GM18861 (cell line): ENCODE results near the gene PICALM.

ENCODE experiments used
- ATAC-seq: cut with Tn5 transposase; IDR thresholded peaks from one replicate; pipeline ENCODE4 v1.9.1; 2021; ENCODE audit not compliant: unreplicated experiment

Gene PICALM

GRCh38 chr11:86052693-86053641 is 15.9 kb downstream of the PICALM start:
- ATAC-seq = no peak

- ATAC-seq = no peak
These were observed 18.6 kb downstream of the PICALM start for GRCh38 chr11:86050196-86050709.

GRCh38 chr11:86047275-86047991 is 21.5 kb downstream of the PICALM start:
- peak; percentile 37 for ATAC-seq

- no peak for ATAC-seq
These were observed 22.8 kb downstream of the PICALM start for GRCh38 chr11:86046116-86046515.

- no peak for ATAC-seq
These were observed 24.9 kb downstream of the PICALM start for GRCh38 chr11:86043765-86044503.

- ATAC-seq = peak; percentile 53
These were observed 26.9 kb downstream of the PICALM start for GRCh38 chr11:86041975-86042378.

GRCh38 chr11:86040919-86041850 is 27.7 kb downstream of the PICALM start:
- no peak for ATAC-seq

GRCh38 chr11:86039094-86039493 is 29.8 kb downstream of the PICALM start:
- no peak for ATAC-seq

- ATAC-seq = no peak
These were observed 31.1 kb downstream of the PICALM start for GRCh38 chr11:86037743-86038142.

- ATAC-seq = no peak
These were observed 33.0 kb downstream of the PICALM start for GRCh38 chr11:86035920-86036319.

- no peak for ATAC-seq
These were observed 33.7 kb downstream of the PICALM start for GRCh38 chr11:86035164-86035563.

- no peak for ATAC-seq
These were observed 34.2 kb downstream of the PICALM start for GRCh38 chr11:86034710-86035109.

- no peak for ATAC-seq
These were observed 47.5 kb downstream of the PICALM start for GRCh38 chr11:86021377-86021776.

GRCh38 chr11:86018249-86018648 is 50.6 kb downstream of the PICALM start:
- no peak for ATAC-seq

GRCh38 chr11:86016451-86016850 is 52.4 kb downstream of the PICALM start:
- ATAC-seq = no peak

- ATAC-seq = no peak
These were observed 53.2 kb downstream of the PICALM start for GRCh38 chr11:86015699-86016098.

GRCh38 chr11:86014221-86014620 is 54.7 kb downstream of the PICALM start:
- ATAC-seq = no peak

- ATAC-seq = no peak
These were observed 55.2 kb downstream of the PICALM start for GRCh38 chr11:86013713-86014112.

GRCh38 chr11:86011175-86011574 is 57.7 kb downstream of the PICALM start:
- ATAC-seq = no peak

- no peak for ATAC-seq
These were observed 65.2 kb downstream of the PICALM start for GRCh38 chr11:86003654-86004053.
